ENCODE data around the gene ACTN1.

Gene ACTN1

DNA sequence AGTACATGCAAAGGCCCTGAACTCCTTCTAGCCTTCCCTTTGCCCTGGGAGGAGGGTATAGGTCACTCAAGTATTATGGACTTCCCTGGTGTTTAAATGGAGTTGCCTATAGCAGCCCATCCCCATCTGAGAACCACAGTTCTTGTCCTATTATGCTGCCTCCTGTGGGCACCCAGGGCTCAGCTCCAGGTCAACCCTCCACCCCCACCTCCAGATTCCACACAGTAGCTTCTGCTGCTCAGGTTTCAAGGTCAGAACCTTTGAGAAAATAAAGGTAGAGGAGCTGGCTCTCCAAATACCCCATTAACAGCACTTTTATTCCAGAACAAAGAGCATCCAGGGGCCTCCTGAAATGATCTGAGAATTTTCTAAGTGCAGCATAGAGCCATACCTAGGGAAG lies 57.4 kb downstream of the ACTN1 start:
- TF ChIP-seq CTCF (IDR thresholded peaks at IDR 0.05; ENCODE audit: low read depth, low read length): no peak
- H3K4me3 ChIP-seq (ENCODE audit: low read depth, low read length): no peak overlapping the region

GRCh38 chr14:68921049-68921448 lies 58.1 kb downstream of the ACTN1 start:
- no peak for TF ChIP-seq CTCF (IDR thresholded peaks at IDR 0.05; ENCODE audit: low read depth, low read length)
- H3K4me3 ChIP-seq (ENCODE audit: low read depth, low read length): no peak overlapping the region

DNA sequence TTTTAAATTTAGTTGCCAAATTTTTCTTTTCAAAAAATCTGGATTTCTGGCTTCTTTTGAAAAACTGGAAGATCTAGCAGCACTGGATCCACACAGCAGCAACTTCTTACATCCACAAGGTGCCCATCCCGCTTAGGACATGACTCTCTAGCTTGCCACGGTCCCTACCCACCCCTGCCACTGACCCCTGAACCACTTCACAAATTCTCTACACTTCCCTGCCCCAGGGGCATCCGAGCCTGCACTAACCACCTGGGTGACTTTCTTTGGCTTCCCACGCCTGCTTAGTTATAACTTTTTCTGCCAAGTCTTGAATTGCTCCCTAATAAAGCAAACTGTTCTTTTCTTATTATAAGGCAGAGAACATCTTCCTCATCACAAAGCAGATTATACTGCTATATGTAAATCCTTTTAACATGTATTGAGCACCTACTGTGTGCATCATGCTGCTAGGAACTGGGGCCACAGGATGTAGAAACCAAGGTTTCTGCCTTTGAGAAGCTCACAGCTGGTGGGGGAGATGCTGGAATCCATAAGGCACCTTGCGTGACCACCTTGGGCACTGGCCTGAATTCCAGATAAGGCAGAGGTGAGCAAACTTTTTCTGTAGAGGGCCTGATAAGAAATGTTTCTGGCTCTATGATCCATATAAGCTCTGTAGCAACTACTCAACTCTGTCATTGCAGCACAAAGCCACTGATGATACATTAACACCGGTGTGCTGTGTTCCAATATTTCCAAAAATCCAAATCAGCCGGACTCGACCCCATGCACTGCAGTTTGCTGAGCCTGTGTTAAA lies 59.8 kb downstream of the ACTN1 start:
- H3K4me3 ChIP-seq (ENCODE audit: low read depth, low read length): no peak overlapping the region
- TF ChIP-seq CTCF (IDR thresholded peaks at IDR 0.05; ENCODE audit: low read depth, low read length): no peak

GRCh38 chr14:68918612-68919011 lies 60.5 kb downstream of the ACTN1 start:
- no peak overlapping the region for H3K4me3 ChIP-seq (ENCODE audit: low read depth, low read length)
- no peak for TF ChIP-seq CTCF (IDR thresholded peaks at IDR 0.05; ENCODE audit: low read depth, low read length)

GRCh38 chr14:68916358-68916941 lies 62.7 kb downstream of the ACTN1 start:
- no peak overlapping the region for H3K4me3 ChIP-seq (ENCODE audit: low read depth, low read length)
- TF ChIP-seq CTCF (IDR thresholded peaks at IDR 0.05; ENCODE audit: low read depth, low read length): no peak

DNA sequence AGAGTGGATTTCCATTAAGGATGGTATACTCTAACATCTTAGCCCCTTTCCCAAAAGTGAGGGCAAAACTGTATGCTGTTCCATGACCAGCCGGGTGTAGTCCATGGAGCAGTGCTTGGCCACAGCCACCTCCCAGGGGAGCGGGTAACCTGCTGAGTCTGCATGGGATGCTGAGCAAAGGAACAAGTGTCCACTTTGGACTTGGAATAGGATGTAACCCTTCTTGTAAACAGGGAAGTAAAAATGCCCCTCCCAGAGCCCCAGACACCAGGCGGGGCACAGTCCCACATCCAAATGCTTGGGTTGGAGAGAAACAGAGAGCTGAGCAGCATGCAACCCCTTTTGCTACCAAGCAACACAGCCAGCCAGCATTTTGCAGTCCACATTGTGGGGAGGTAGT lies 65.6 kb downstream of the ACTN1 start:
- no peak for TF ChIP-seq CTCF (IDR thresholded peaks at IDR 0.05; ENCODE audit: low read depth, low read length)
- H3K4me3 ChIP-seq (ENCODE audit: low read depth, low read length): no peak overlapping the region

- TF ChIP-seq CTCF (IDR thresholded peaks at IDR 0.05; ENCODE audit: low read depth, low read length): peak; percentile 99
- H3K4me3 ChIP-seq (ENCODE audit: low read depth, low read length): no peak overlapping the region
Measured at GRCh38 chr14:68911594-68912227, 67.4 kb downstream of the ACTN1 start.

Data from WI38 (cell line).